Right renal pelvis (tissue), 4 donors: ENCODE results near the gene ZFP36L2. TPM values are rescaled to one million over a fixed set of nuclear protein-coding genes. Genes with fewer than 3 reads are reported as not detected.
"Not testable (repeated sequence)": the region's sequence is repeated elsewhere in the genome, so short reads cannot be mapped to it uniquely, and the experiment has no call there.

Source experiments
- DNase-seq, 4 donors: peaks; one replicate each; pipeline ENCODE4 v3.0.0-alpha.2; 2013; ENCODE audit warnings: low read depth in 4 of 4, low spot score in 3 of 4, missing footprints in 1 of 4
- polyA plus RNA-seq, 4 donors: library from polyadenylated mRNA; unstranded; fragments of 120-200 nt; gene quantifications; one replicate each; pipeline ENCODE4 v1.2.1, GENCODE V29; 2013; ENCODE audit not compliant: insufficient read length in 4 of 4

ZFP36L2 gene
- polyA plus RNA-seq, 4 donors: 102 to 126 (median 112) TPM

DNA sequence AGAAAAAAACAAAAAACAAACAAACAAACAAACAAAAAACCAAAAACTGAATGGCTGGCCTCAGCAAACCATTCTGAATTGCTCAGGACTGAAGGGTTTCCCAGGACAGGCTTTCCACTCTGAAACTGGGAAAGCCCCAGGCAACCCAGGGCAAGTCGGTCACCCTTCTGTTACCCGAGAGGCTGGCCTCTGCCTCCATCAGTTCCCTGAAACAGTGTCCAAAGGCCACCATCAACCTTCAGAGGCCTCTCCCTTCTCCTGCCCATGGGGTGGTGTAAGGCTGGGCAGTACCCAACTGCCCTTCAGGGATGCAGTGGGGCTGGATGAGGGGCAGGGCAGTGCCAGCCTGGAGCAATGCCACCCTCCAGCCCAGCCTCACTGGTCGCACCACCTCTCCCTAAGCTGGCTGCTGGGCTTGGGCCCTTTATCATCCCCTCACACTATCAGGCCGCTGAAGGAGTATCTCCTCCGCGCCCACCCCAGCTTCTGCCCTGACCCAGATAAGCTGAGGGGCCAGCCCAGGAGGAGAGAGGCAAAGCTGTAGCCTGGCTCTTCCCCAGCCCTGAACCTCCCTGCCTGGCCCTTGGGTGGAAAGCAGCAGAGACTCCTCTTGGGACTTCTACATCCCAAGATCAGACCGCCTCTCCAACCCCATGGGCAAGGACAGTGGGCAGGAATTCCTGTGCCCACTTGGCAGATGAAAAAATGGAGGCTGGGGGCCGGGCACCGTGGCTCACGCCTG lies 35.9 kb downstream of the ZFP36L2 start:
- no peak for DNase-seq

DNA sequence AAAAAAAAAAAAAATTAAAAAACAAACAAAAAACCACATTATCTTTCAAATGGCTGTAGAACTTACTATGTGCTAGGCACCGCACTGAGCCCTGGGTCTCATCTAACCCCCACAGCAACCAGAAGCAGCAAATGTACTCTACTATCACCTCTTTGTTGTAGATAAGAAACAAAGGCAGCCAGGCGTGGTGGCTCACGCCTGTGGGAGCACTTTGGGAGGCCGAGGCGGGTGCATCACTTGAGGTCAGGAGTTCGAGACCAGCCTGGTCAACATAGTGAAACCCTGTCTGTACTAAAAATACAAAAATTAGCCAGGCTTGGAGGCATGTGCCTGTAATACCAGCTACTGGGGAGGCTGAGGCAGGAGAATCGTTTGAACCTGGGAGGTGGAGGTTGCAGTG lies 36.5 kb downstream of the ZFP36L2 start:
- DNase-seq: not testable (repeated sequence)

DNA sequence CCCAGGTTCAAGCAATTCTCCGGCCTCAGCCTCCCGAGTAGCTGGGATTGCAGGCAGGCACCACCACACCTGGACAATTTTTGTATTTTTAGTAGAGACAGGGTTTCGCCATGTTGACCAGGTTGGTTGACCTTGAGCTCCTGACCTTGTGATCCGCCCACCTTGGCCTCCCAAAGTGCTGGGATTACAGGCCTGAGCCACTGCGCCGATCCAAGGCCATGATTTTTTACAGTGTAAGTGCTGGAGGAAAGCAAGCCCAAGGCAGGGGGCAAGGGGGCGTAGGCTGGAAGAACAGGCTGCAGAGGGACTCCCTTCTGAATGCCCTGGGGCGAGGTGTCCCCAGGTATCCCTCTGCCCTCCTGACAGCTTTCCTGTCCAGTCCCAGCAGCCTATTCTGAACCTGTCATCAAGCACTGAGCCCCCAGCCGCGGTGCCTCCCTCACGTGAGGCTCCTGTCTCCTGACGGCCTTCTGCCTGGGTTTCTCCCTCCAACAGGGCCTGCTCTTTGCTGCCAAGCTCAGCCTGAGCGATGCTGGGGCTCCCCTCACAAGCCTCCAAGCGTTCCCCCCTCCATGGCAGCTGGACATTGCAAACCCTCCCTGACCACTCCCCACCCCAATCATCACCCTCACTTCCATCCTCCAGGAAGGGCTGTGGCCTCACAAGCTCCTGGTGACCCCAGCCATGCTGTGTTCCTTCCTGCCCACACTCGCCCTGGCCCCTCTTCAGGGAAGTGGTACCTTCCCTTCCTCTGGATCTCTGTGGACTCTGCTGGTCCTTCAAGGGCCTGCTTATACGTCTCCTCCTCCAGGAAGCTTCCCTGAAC lies 37.6 kb downstream of the ZFP36L2 start:
- DNase-seq: no peak

DNA sequence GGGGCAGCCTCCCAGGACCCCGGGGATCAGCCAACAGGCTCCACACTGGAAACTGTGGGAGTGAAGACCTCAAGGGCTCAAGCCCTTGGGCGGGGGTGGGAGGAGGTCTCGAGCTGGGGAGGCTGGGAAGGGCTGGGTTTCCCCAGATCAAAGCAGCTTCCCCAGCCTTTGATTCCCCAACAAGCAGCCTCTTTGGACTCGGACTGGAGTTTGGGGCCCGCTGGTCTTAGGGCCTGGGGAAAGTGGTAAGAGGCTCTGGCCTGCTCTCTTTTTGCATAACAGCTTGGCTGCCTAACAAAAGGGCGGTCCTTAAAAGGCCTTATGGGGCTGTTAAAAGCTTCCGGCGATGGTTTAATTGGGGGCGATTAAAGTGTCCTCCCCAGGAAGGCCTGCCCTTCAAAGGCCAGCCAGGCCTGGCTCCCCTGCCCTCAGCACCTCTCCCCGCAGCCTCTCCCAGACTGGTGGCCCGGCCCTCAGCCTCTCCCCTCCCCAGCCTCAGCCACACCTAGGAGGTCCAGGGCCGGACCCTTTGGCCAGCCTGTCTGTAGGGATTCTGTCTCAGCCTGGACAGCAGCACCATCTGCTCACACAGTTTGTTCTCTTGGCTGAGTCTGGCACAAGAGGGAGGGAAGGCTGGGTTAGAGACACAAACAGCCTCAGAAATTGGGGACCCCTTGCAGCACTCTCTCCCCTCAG lies 39.6 kb downstream of the ZFP36L2 start:
- no peak for DNase-seq

DNA sequence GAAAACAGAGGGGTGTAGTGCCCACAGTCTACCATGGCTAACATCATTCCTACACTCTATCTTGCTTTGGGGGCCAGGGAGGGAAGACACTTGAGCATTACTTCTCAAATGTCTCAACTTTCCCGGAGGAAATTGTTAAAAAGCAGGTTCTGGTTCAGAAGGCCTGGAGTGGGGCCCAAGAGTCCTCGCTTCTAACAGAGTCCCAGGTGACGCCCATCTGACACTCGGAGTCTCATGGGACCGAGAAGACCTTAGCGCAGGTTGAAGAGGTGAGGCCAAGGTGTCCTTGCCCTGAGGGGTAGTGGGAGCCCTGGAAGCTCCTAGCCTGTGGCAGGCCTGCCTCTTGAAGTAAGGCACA lies 40.1 kb downstream of the ZFP36L2 start:
- DNase-seq: no peak

DNA sequence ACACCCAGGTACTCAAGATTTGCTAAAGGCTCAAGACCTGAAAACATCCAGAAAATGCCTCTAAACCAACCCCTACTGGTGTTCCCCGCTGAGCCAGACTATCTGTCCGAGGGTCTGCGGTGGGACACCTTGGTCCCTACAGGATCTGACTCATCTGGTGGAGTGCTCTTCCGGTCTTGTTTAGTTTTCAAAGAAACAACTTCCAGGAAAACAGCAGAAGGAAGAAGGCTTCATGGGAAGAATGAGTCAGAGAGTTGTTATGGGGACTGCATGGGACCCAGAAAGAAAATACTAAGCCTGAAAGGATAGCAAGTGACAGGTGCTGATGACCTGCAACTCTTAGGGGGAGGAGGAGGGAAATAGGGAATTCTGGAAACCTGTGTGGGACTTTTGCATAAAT lies 41.3 kb downstream of the ZFP36L2 start:
- DNase-seq: no peak

DNA sequence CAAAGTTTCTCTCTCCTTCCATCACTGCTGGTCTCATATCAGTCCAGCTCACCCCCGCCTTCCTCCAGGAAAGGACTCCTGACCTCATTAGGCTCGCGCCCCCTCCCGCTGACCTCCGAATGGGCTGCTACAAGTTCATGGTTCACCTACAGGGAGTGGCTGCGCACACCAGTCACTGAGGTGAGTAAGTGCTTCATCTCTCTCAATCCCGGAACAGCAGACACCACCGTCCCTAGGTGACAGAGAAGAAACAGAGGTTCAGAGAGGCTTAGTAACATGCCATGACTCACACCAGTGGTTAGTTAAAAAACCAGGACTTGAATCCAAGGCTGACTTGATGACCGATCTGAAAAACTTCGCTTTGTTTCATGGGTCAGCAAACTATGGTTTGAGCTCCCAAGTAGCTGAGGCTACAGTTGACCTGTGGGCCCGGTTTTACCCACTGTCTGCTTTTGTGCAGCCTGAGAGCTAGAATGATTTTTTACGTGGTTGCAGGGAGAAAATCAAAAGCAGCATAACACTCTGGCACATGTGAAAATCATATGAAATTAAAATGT lies 42.0 kb downstream of the ZFP36L2 start:
- no peak for DNase-seq

DNA sequence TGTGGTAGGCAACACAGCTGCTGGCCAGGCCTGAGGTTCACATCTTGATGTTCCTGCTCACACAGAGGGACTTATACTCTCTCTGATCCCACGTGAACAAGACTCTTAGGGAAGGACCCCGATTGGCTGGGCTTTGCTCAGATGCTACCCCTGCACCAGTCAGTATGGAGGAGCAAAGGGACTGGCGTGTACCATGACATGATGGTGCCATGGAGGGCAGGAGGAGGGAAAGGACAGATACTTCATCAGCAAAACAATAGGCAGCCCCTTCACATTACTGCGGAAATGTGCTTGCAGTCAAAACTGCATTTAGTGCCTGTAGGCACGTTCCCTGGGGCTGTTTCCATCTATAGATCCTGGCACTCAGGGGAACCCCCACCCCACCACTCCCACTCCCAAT lies 42.7 kb downstream of the ZFP36L2 start:
- no peak for DNase-seq

DNA sequence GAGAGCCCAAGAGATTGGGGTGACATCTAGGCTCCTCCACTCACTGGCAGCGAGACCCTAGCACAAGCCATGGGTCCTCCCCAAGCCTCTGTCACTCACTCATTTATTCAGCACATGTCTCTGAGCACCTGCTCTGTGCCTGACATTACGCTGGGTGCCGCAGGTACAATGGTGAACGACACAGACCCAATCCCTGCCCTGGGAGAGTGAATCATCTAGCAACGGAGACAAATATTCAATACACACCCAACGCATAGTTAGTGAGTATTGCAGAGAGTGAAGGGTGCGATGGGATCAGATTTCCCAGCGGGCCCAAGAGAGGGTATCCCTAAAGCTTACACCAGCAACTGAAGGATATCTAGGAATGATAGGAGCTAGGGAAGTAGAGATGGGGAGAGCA lies 45.5 kb downstream of the ZFP36L2 start:
- no peak for DNase-seq

DNA sequence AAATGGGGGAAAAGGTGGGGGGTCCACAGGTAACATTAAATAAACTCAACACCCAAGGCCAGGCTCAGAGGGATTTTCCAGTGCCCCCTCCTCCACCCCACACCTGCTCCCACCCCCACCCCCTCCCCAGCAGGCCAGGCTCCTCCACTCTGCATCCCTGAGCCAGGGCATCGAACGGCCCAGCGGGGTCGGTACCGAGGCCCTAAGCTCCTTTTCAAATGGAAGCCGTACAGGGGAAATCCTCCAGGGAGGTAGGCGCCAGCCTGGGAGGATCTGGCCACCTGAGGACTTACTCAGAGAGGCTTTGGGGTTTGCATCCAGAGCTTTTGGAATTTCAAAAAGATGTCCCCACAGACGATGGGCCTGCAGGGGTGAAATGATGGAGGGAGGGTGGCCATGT lies 46.5 kb downstream of the ZFP36L2 start:
- DNase-seq: no peak

DNA sequence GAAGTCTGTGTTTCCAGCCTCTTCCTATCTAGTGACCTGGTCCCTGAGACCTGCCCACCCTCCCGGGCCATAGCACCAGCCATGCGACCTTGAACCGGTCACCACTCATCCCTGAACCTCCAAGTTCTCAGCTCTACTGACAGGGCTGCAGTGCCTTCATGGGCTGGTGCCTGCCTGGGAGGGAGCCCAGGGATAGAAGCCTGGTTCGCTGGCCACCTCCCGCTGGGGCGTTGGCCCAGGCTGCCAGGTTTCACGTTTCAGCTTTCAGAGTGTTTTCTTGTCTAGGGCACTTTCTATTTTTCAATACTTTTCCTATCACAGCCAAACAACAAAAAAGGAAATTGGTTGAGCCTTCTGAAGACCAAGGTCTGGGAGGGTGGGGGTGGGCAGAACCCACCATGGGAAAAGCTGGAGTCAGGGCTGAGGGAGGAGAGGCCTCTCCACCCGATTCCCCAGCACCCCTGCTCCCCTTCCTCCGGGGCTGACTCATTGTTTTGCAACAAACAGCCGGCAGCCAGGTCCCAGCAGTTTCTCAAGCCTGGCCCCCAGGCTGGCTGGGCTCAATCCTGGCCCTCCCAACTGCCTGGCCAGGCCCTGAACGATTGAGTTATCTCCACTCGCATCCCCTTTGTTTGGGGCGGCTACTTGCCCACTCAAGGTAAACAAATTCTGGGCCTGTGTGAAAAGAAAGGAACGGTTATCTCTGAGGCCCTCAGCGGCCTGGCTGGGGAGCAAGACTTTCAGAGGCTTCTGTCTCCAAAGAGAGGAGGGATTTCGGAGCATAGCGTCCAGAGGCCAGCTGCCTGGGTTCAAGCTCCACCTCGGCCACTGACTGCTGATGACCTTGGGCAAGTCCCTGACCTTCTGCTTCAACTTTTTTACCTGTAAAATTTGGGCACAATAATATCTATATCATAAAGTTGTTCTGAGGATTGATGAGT lies 47.5 kb downstream of the ZFP36L2 start:
- DNase-seq: no peak

DNA sequence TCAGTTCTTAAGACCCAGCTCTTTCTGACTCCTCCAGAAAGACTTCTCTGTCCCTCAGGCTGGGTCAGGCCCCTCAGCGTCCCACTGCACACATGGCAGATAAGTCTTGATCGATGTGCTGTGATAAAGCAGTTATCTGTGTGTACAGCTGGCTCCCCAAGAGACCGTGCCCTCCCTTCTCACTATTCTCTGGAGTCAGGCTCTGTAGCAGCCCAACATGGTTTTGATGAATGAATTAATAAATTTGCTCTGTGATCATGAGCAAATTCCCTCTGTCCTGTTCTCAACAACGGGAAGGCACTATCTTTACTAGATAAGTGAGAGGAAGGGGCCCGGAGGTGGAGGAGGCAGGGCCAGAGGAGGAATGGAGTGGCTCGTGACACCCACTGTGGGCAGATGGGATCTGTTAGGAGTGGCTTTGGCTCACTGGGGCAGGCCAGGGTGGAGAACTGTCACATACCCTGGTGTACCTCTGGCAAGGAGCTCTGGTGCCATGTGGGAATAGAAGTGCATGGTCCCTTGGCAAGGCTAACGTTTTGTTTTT lies 48.3 kb downstream of the ZFP36L2 start:
- DNase-seq: no peak

DNA sequence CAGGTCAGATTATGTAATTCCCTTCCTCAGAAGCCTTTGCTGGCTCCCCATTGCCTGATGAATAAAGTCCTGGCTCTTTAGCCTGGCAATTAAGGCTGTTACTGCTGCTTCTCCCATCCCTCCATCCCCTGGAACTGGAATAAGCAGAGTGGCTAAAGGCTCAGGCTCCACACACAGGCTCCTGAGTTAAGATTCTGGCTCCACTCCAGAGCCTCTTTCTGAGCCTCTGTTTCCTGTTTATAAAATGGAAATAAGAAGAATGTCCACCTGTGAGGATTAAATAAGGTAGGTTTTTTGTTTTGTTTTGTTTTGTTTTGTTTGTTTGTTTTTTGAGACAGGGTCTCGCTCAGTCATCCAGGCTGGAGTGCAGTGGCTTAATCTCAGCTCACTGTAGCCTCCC lies 50.0 kb downstream of the ZFP36L2 start:
- DNase-seq: no peak

DNA sequence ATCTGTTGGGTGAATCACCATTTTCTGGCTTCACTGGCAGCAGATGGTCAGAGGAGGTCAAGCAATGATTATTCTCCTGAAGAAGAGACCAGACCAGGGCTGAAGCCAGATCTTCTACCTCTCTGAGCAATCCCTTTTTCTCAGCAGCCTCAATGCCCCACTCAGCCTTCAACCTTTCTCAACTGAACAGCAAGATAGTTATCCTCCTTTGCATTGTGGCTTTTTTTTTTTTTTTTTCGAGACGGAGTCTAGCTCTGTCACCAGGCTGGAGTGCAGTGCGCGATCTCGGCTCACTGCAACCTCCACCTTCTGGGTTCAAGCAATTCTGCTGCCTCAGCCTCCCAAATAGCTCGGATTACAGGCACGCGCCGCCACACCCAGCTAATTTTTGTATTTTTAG lies 50.5 kb downstream of the ZFP36L2 start:
- DNase-seq: no peak

DNA sequence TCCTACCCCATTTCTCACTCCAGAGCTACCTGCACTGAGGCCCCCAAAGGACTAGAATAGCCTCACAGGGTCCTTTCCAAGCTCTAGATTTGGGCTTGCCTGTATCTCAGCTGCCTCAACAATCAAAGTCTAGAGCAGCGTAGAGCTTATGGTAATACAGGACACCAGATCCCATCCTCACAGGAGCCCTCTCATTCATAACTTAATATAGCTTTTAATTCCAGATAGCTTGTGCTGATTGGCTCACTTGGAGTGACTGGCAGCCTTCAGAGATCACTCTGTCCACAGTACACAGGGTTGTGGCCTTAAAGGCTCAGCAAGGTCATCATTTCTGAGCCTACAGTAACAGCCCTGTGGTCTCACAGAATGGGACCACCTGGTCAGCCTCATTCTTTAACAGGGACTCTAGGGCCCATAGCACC lies 51.4 kb downstream of the ZFP36L2 start:
- DNase-seq: no peak

DNA sequence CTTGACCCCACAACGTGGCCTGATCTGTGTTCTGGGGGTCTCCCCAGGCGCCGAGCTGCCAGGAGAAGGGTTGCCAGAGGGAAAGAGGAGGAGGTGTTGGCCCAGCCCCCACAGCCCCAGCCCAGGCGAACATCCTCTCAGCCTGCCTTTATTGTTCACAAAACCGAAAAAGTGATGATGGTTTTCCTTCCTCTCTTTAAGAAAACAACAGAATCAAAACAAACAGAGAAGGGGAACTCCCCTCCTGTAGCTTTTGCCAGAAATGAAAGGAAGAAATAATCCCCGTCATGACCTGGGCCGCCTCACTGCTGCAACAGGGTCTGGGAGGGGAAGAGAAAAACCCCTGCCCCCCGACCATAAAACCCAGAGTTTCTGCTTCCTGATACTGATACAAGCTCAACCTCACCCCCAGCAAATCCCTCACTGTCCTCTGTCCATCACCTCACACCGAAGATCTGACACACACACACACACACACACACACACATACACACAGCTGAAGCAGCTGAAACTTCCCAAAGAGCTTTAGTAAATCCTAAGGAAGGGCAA lies 52.0 kb downstream of the ZFP36L2 start:
- no peak for DNase-seq
